HG02852 (cell line): Measurements from ENCODE around the gene SSU72.
"Not testable (repeated sequence)": the region's sequence is repeated elsewhere in the genome, so short reads cannot be mapped to it uniquely, and the experiment has no call there.

ENCODE experiments used
- ATAC-seq: cut with Tn5 transposase; IDR thresholded peaks from one replicate; pipeline ENCODE4 v1.9.1; 2021; ENCODE audit warnings: mild to moderate bottlenecking, moderate library complexity; ENCODE audit not compliant: unreplicated experiment

Gene SSU72

DNA sequence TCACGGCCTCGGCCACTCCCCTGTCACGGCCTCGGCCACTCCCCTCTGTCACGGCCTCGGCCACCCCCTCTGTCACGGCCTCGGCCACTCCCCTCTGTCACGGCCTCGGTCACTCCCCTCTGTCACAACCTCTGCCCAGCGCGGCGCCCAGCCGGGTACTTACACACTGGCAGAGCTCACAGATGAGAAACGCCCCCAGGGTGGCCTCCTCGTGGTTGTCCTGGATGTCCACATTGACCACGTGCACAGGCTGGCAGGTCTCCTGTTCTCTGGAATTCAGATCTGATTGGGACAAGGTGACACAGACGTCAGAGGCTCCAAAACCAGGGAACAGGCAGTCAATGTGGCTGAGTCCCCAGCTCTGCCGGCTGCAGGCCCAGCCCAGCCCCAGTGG, 31.0 kb downstream of the SSU72 start:
- no peak for ATAC-seq

DNA sequence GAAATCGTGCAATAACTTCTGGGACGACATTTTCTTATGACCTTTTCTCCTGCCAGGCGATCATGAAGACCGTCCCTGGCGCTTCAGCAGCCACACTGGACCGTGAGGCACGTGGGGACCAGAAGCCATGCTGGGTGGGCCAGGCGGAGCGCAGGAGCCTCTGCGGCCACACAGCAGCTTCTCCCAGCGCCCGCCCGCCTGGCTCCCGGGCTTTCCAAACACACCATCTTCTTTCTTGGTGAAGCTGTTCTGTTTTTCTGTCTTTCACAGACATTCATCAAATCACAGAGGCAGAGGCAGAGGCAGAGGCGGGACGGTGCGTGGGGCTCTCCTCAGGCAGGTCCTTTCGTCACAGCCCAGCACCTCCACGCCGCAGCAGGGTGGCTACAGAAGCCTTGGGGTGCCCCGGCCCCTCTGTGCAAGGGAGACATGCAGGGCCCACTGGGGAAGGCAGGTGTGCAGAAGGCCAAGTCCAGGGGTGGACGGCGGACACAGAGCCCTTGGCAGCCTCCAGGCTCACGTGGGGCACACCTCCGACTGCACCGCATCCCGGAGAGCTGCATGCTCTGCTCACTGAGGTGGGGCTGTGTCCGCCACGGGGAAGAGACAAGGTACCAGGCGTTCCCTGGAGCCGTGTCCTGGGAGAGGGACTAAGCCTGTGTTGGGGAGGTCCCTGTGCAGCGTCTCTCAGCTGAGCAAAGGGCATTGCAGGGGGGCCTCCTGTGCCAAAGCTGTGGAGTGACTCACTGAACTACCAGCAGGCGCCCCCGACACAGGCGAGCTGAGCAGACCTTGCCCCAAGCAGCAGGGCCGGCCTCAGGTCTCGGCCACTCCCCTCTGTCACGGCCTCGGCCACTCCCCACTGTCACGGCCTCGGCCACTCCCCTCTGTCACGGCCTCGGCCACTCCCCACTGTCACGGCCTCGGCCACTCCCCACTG, 31.6 kb downstream of the SSU72 start:
- no peak for ATAC-seq

DNA sequence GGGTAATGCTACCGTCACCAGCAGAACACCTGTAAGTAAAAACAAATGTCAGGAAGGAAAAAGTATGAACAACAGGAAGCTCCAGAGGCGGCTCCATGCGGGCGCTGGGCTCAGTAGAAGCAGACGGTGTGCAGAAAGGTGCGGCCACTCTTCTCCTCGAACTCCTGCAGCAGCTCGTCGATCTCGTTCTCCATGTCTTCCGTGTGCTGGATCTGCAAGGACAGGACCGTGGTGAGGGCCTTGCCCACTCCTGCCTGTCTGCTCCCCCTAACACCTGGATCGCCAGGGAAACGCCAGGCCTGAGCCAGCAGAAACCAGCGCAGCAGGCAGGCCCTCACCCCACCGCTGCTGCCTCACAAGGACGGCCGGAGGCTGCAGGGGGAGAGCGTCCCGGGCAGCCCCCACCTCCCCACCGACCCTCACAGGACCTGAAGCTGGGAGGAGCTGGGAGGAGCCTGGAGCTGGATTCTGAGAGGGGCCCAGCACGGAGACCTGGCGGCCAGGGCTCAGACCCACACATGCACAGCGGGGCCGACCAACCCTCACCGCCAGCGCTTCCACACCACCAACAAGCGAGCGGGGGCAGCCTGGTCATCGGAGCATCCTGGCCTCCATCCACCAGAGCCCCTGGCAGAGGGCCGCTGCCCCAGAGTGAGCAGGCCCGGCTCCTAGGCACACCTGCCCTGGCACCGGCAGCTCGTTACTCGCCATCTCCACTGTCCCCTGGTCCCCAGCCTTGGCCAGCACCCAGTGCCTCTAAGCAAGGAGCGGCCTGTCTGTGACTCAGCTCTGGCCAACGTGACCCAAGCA, 32.5 kb downstream of the SSU72 start:
- no peak for ATAC-seq

DNA sequence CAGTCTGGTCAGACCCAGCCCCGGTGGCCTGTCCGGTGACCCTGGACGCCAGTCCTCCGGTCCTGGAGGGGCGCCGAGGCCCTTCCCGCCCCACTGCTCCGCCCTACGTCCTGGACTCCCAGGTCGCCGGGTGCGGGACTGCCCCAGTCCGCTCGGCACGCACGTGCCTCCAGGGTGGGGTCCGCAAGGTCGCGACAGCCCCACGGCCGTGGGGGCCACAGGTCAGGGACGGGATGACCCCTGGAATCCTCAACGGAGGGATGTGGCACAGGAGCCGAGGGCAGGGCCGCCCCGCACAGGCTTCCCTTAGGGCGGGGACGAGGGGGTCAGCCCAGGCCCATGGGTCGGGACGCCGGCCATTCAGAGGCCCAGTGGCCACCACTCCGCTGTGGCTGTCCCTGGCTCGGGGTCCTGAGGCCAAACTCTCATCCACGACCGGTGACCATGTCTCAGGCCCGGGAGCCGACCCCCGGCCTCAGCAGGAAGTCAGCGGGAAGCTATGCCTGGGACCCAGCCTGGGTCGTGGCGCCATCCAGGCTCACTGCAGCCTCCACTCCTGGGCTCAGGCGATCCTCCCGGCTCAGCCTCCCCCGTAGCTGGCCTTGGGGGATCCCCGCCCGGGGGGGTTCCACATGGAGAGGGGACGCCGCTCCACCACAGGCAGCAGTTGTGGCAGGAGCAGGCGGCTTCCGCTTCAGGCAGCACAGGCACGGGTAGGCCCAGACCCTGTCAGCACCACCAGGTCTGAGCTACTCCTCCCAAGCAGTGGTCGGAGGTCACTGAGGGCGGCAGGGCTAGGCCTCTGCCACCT, 33.6 kb downstream of the SSU72 start:
- no peak for ATAC-seq

DNA sequence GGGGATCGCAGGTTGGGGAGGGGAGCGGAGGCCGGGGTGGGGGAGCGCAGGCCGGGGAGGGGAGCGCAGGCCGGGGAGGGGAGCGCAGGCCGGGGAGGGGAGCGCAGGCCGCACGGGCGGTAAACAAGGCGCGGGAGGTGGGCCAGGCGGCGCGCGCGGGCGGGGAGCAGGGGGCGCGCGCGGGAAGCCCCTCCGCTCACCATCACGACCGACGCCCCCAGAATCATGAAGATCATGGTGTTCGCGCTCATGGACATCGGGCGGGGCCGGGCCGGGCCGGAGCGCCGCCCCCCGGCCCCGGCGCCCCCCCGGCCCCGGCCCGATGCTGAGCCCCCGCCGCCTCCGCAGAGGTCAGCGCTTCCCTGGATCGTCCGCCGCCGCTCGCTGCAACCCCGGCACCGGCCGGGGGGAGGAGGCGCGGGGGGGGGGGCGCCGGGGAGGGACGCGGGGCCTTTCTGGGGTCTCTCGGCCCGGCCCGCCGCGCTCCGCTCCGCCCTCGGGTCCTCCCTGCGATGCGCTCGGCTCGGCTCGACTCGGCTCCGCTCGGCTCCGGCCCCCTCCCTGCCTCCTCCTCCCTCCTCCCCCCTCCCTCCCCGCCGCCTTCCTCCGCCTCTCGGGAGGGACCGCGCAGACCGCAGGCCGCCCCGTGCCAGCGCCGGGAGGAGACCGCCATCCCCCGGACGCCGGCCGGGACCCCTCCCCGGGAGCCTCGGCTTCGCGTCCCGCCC, 34.4 kb downstream of the SSU72 start, which contains the start of gene TMEM240:
Gene TMEM240, minus strand, starts transcription at position 535 of the 728 bp plus-strand sequence. Its CDS starts 278 bp downstream, at position 257.
- no peak for ATAC-seq

DNA sequence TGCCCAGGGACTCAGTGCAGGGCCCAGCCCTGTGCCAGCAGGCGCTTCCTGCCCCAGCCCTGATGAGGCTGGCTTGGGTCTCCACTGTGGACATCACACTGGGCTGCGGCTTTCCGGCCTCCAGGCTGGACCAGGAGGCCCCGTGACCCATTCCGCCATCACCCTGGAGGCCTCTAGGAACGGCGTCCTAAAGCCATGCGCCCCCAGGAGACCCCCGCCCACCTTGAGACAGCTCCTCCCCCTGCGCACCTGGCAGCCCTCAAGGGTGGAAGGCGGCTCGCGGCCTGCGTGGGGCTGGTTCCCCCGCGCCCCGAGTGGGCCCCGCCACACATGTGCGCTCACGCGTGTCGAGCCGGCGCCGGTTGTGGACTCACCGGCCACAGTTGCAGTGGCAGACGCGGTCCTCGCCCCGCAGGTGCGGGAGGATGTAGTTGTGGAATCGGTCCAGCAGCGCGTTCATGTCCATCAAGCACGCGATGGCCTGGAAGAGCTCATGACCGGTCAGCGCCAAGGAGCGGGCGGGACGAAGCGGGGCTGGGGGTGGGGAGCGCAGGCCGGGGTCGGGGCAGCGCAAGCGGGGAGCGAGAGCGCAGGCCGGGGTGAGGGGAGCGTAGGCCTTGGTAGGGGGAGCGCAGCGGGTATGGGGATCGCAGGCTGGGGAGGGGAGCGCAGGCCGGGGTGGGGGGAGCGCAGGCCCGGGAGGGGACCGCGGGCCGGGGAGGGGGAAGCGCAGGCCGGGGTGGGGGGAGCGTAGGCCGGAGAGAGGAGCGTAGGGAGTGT, 35.2 kb downstream of the SSU72 start:
- ATAC-seq: no peak

DNA sequence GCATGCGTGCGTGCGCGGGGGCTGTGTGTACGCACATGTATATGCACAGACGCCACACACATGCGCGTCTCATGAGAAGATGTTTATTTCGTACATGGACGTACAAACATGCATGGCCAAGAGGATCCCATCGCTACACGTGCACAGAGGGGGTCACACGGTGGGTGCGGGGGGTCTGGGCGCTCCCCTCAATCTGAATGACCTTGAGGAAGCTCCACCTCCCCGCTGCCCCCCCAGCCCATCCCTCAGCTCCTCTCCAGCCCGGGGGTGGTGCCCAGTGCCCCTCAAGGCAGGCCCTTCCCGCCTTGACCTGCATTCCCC, 35.7 kb downstream of the SSU72 start:
- no peak for ATAC-seq

DNA sequence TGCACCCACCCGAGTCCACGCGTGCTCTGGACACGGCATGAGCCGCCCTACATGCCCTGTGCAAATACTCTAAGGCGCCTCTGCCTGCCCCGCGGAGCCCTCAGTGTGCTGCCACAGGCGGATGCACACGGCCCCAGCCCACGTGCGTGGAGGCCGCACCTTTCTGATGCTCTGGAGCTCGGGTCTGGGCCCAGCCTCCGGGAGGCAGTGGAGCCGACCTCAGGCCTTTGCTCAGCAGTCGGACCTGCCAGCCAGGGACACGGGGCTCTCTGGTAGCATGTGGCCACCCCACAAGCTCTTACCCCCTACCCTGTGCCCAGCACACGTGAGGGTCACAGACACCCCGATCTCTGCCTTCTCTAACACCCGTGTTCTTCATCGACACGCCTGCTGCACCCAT, 36.3 kb downstream of the SSU72 start:
- ATAC-seq: no peak

DNA sequence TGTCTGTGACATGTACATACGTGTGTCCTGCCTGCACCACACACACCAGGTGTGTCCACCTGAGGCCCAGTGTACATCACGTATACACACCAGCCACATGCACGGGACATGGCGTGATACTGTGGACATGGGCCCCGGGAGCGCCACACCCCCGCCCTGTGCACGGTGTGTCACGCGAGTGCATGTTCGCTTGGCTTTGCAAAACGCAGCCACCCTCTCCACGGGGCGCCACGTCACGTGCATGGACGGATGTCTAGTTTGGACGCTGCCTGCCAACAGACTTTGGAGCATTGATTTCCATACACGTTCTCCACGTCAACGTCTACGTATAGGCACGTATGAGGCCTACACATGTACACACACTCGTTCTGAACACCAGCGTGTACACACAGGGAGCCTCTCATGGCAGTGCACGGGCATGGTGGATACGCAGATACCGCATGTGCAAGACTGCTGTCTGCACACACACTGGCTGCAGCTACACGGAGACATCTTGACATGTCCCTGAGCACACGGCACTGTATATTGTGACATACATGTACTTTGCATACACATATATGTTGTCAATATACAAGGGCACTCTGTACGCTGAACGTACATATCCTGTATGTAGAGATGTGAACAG, 36.9 kb downstream of the SSU72 start:
- no peak for ATAC-seq

DNA sequence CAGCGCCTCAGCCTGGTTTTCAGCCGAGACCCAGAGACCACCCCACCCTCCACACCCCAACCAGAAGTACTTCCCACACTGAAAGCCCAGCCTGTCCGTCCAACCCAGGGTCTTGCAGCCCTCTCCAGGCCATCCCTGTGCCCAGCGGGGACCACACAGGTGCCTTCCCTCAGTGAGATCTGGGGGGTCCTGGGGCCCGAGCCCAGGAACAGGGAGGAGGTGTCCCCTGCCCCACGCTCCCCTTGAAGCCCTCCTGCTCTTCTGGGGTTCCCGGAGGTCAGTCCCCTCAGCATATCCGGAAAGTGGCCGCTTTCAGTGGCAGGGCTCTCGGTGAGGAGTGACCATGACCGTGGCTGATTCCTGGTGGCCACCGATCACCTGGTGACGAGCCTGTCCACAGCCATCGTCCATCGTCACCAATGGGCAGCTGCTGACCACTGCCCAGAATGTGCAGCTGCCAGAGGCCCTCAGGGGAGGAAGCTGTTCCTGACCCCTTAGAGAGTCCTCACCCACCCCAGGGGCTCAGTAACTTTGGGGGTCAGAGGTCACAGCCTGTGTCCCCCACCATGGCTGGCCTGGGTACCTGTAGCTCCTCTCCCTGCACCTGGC, 37.6 kb downstream of the SSU72 start:
- ATAC-seq: no peak

DNA sequence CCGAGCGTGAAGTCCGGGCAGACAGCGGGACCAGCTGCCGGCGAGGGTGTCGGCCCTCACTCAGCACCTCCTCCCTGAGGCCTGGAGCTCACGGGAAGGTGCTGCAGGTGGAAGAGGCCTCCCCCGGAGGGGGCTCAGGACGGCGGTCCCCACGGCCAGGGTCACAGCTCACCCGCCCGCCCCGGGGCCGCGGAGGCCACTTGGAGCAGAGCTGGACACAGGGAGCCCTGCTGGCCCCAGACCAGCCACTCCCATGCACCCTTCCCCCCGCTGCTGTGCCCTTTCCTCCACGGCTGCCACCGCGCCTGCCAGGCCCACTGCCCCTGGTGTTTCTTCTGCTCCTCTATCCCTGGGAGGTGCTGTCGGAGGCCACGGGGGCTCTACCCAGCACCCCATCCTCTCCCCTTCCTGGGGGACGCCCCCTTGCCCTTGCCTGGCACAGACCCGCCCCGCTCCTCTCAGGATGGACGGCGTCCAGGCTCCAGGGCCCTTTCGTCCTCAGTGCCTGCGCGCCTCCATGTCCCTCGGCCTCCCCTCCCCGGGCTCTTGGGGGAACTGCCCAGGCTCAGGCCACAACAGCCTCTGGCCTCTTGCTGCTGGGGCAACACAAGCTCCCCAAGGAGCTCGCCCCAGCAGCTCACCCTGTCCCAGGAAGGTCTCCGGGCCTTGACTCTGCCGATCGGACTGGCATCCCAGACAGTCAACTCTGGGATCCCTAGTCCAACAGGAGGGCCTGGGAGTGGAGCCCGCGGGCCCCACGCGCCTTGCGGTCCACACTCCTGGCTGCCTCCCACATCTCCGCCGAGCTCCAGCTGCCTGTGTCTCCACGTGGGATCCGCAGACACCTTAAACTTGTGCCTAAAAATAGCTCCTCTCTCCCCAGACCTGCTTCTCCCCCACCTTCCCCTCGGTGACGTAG, 38.4 kb downstream of the SSU72 start:
- ATAC-seq: no peak

DNA sequence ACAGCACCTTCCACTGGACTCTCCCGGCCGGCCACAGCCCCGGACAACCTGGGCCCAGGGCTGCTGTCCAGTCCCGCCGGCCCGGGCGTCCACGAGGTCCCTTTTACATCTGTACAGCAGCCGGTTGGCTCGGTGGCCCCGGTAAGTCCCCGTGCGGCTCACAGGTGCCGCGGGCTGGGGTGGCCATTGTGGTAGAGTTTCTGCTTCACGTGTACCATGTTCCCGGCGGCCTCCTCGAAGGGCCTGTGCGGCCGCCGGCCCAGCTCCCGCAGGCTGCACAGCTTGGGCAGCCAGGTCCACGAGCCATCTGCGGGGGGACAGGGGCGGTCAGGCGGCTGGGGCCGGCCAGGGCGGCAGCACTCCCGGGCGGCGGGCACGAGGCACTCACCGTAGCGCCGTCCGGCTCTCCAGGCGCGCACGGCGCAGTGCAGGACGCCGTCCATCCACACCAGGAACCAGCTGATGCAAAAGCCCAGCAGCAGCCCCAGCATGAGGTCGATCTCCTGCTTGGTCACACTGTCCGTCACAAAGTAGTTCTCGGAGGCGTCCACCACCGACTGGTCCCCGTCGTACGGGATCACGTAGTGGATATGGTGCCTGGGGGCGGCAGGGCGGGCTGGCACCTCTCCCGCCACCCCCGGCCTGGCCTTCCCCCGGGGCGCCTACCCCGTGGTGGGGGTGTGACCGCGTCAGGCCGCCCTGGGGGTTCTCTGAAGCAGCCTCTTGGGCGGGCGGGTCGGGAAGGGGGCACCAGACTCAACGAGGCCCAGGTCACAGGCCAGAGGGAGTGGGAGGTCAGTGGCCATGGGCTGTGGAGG, 39.3 kb downstream of the SSU72 start:
- no peak for ATAC-seq

DNA sequence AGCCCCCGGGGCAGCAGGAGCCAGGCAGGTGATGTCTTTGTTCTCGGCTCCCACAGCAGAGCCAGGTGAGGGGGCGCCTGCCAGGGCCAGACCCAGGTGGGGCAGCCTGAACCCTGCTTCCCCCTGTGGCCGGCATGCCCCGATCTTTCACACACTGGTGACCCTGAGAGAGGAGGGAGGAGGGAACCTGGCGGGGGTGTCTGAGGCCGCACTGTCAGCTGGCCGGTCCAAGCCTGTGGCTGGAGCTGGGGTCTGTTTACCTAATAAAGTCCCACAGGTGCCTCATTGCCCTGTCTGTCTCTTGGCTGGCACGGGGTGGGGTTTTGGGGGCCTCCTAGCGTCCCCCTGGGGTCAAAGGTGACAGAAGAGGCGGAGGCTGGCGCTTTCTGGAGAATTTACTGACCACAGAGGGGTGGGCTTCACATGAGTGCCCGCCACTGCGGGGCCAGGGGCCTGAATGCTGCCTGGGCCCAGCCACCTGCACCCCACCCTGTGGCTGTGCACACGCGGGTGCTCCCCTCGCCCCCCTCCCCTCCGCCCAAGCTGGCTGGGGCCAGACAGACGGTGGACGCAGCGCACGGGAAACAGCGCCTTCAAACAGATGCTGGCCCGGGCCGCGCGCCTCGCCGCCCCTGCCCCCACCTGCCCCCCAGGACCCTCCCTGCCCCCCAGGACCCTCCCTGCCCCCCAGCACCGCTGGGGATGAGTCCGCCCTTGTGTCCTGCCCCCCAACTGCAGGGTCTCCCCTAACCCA, 40.1 kb downstream of the SSU72 start:
- ATAC-seq: no peak

DNA sequence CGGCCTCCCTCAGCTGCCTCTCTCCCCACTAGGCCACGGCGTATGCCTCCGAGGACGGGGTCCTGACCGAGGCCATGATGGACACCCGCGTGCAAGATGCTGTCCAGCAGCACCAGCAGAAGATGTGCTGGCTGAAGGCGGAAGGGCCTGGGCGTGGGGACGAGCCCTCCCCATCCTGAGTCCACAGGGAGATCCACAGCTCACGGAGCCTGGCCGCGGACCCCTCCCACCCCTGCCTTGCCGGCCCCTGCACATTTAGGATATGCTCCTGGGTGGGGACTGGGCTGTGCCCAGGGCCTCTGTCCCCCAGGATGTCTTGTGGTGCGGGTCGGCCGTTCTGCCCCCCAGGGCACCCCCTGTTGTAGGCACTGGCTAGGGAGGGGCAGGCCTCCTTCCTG, 40.8 kb downstream of the SSU72 start:
- not testable (repeated sequence) for ATAC-seq

DNA sequence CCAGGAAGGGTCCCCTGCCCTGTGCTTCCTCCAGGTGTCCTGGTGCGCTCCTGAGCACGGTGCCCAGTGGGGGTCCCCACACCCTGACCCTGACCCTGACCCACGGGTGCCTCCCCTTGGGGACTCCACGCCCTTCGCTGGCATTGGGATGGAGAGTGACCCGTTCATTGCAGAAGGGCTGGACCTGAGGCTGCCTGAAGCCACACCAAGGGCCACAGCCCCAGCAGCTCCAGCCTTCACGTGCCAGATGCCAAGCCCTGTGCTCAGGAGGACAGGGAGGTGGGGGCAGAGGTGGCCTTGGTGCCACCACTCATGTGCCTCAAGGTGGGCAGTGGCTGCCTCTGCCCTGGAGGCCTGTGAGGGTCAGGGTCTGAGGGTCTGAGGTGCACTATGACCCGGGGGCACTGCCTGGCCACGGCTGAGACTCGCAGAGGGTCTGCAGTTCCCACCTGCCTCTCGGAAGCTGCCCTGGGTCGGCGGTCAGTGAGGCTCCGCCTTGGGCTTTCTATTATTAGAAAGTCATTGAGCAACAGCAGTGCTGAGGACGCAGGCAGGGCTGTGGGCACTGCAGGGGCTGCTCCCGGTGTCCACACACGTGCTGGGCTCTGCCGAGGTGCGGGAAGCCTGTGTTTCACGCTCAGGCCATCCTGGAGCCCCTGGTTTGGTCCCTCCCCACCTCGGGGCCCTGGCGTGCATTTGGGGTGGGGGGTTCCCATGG, 41.3 kb downstream of the SSU72 start:
- ATAC-seq: not testable (repeated sequence)

DNA sequence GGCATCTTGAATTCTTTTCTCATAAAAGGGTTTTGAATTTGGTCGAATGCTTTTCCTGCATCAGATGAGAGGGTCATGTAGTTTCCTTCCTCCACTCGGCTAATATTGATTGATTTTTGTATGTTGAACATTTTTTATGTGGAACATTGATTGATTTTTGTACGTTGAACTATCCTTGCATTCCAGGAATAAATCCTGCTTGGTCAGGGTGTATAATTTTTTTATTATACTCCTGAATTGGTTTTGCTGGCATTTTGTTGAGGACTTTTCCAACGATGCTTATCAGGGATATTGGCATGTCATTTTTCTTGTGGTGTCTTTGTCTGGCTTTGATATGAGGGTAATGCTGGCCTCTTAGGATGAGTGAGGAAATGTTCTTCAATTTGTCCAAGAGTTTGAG, 42.7 kb downstream of the SSU72 start:
- ATAC-seq: no peak
